Spleen (tissue), 11 donors: ENCODE measurements around the gene REXO4. TPM values are rescaled to one million over a fixed set of nuclear protein-coding genes. Genes with fewer than 3 reads are reported as not detected.

Experiments used
- DNase-seq: peaks from one replicate; pipeline ENCODE4 v3.0.0-alpha.2; 2020
- H3K27ac ChIP-seq, 8 donors: fragments of 200-600 bp; sonication (generic) in 7 of 8; 1 replicate in 4 of 8; 2 replicates in 4 of 8; pipeline versions ENCODE4 v1.5.0 to v1.8.0; 2016 to 2021; ENCODE audit warnings: inconsistent platforms in 4 of 8, mild to moderate bottlenecking in 4 of 8, moderate library complexity in 1 of 8
- H3K27me3 ChIP-seq, 7 donors: fragments of 200-600 bp; sonication (generic) in 6 of 7; replicated peaks in 1 of 7; 1 replicate in 4 of 7; 2 replicates in 3 of 7; pipeline versions ENCODE4 v1.5.0 to v1.8.0; 2016 to 2021; ENCODE audit warnings: inconsistent platforms in 3 of 7, mild to moderate bottlenecking in 1 of 7
- H3K36me3 ChIP-seq, 6 donors: fragments of 200-600 bp; sonication (generic) in 5 of 6; 1 replicate in 4 of 6; 2 replicates in 2 of 6; pipeline versions ENCODE4 v1.5.0 to v1.8.0; 2016 to 2021; ENCODE audit warnings: inconsistent platforms in 2 of 6
- H3K4me1 ChIP-seq, 6 donors: fragments of 200-600 bp; sonication (generic) in 5 of 6; 1 replicate in 3 of 6; 2 replicates in 3 of 6; pipeline versions ENCODE4 v1.5.0 to v1.8.0; 2016 to 2021; ENCODE audit warnings: inconsistent platforms in 3 of 6
- H3K4me3 ChIP-seq, 8 donors: fragments of 200-600 bp; sonication (generic) in 7 of 8; 1 replicate in 4 of 8; 2 replicates in 4 of 8; pipeline versions ENCODE4 v1.5.0 to v1.8.0; 2016 to 2021; ENCODE audit warnings: inconsistent platforms in 4 of 8, mild to moderate bottlenecking in 4 of 8, moderate library complexity in 2 of 8
- H3K9me3 ChIP-seq, 8 donors: fragments of 200-600 bp; sonication (generic) in 7 of 8; 1 replicate in 4 of 8; 2 replicates in 4 of 8; pipeline versions ENCODE4 v1.5.0 to v1.8.0; 2016 to 2021; ENCODE audit warnings: inconsistent platforms in 4 of 8
- CTCF ChIP-seq, 11 experiments: fragments of 200-600 bp in 7 of 11; fragments of 450-650 bp in 4 of 11; sonication (generic) in 4 of 11; IDR thresholded peaks in 8 of 11; conservative IDR thresholded peaks in 3 of 11; 1 replicate in 7 of 11; 2 replicates in 4 of 11; pipeline versions ENCODE4 v1.4.0 to v1.8.0; 2016 to 2021; ENCODE audit warnings: antibody characterized with exemption in 11 of 11, inconsistent platforms in 4 of 11, mild to moderate bottlenecking in 1 of 11
- POLR2A ChIP-seq, 3 donors: fragments of 450-650 bp; IDR thresholded peaks; one replicate each; pipeline ENCODE4 v1.5.1; 2017; ENCODE audit warnings: antibody characterized with exemption in 3 of 3, mild to moderate bottlenecking in 1 of 3
- POLR2AphosphoS5 ChIP-seq, 3 donors: sonication (generic); formaldehyde crosslinking; IDR thresholded peaks; one replicate each; pipeline ENCODE4 v1.5.1; 2017; ENCODE audit warnings: antibody characterized with exemption in 3 of 3
- WGBS, 5 donors: extraction: QIAGEN DNeasy Blood & Tissue Kit in 3 of 5; methylation state at CpG; one replicate each; pipeline versions ENCODE4 v1.1.5 to v1.1.7; 2013 to 2018; 5-methylcytosine and 5-hydroxymethylcytosine counted together
- intact Hi-C: fragments of 100-400 bp; cut with DNase I; formaldehyde crosslinking; loops from one replicate; pipeline ENCODE4 v1.15.0; 2023; ENCODE audit warnings: low total_unique reads
- polyA plus RNA-seq, 3 donors: library from polyadenylated mRNA; stranded (reverse); fragments of 200-250 nt; gene quantifications; one replicate each; pipeline ENCODE4 v1.2.1, GENCODE V29; 2013
- total RNA-seq, 7 donors: library from RNA; depleted of rRNA in 3 of 7; stranded (reverse); fragments of >200 nt in 3 of 7; fragmentation: NEBNext Ultra II Directional in 4 of 7; extraction: Animal tissue kit (Norgen Biotek cat#: 25700) in 4 of 7; gene quantifications; one replicate each; pipeline versions ENCODE4 v1.1.0 to v1.2.1, GENCODE V29; 2016 to 2021
- donor health status: healthy with polysubstance abuse.
- donor health status: DM: no; HTN: no; CAD: no; lungs with moderate emphysema.
- donor health status: DM: no; HTN: no; CAD: no.
- donor health status: Bipolar disorder and iron deficiency.
- donor health status: healthy.
- donor health status: DM: no; HTN: no; CAD: no.
- donor health status: DM: yes; HTN: yes; CAD: no.

The REXO4 gene
- total and polyA plus RNA-seq, 10 donors, result 20.0 to 25.8 (median 22.6) TPM

- no peaks in the 10 kb centered on the region for H3K36me3 ChIP-seq
- no peaks in the 10 kb centered on the region for H3K9me3 ChIP-seq
- DNase-seq, result no peak
- no peak for TF ChIP-seq CTCF (IDR thresholded peaks at IDR 0.05 in 8 of 11, conservative IDR thresholded peaks at IDR 0.05 in 3 of 11)
- TF ChIP-seq POLR2AphosphoS5 (IDR thresholded peaks at IDR 0.05), result no peak
- no peak for TF ChIP-seq POLR2A (IDR thresholded peaks at IDR 0.05)
- H3K4me1 ChIP-seq, result peaks cover 0 to 14% (median 1%) of the 10 kb centered on the region in 6 donors
- intact Hi-C loops, result no loop called here
- no peak overlapping the region for H3K4me3 ChIP-seq
- H3K27ac ChIP-seq, result no peak overlapping the region
- H3K27me3 ChIP-seq, result no peaks in the 10 kb centered on the region
- 76 to 83% (median 81%) methylated on average over 10 to 20 of the region's 20 CpGs for WGBS, 5 donors
Observed at GRCh38 chr9:133437753-133438531, 20.1 kb upstream of the REXO4 start.

GRCh38 chr9:133436681-133437080 is 18.9 kb upstream of the REXO4 start:
- Histone ChIP-seq H3K4me3 (no peak overlapping the region), H3K4me1 (peaks cover 0 to 11% (median 1%) of the 10 kb centered on the region in 6 donors), H3K36me3 (no peaks in the 10 kb centered on the region), H3K9me3 (no peaks in the 10 kb centered on the region), H3K27me3 (no peaks in the 10 kb centered on the region), H3K27ac (no peak overlapping the region)
- TF ChIP-seq POLR2AphosphoS5 (IDR thresholded peaks at IDR 0.05) (no peak), CTCF (IDR thresholded peaks at IDR 0.05 in 8 of 11, conservative IDR thresholded peaks at IDR 0.05 in 3 of 11) (no peak), POLR2A (IDR thresholded peaks at IDR 0.05) (no peak)
- WGBS, 5 donors, result 72 to 84% (median 82%) methylated on average over 12 to 16 of the region's 16 CpGs
- intact Hi-C loops, result no loop called here
- DNase-seq, result no peak

GRCh38 chr9:133433351-133433843 is 15.6 kb upstream of the REXO4 start:
- Histone ChIP-seq H3K27ac (no peak overlapping the region), H3K36me3 (no peaks in the 10 kb centered on the region), H3K9me3 (no peaks in the 10 kb centered on the region), H3K4me3 (no peak overlapping the region), H3K27me3 (peaks cover 0 to 20% (median 12%) of the 10 kb centered on the region in 7 donors), H3K4me1 (peaks cover 0 to 21% (median 11%) of the 10 kb centered on the region in 6 donors)
- no peak for DNase-seq
- TF ChIP-seq POLR2AphosphoS5 (IDR thresholded peaks at IDR 0.05), result no peak
- no peak for TF ChIP-seq CTCF (IDR thresholded peaks at IDR 0.05 in 8 of 11, conservative IDR thresholded peaks at IDR 0.05 in 3 of 11)
- no peak for TF ChIP-seq POLR2A (IDR thresholded peaks at IDR 0.05)
- intact Hi-C loops, result no loop called here
- WGBS, 5 donors, result 83 to 96% (median 87%) methylated on average over 4 to 11 of the region's 11 CpGs

GRCh38 chr9:133430244-133430643 is 12.4 kb upstream of the REXO4 start:
- intact Hi-C loops, result no loop called here
- TF ChIP-seq CTCF (IDR thresholded peaks at IDR 0.05 in 8 of 11, conservative IDR thresholded peaks at IDR 0.05 in 3 of 11) (no peak), POLR2A (IDR thresholded peaks at IDR 0.05) (no peak), POLR2AphosphoS5 (IDR thresholded peaks at IDR 0.05) (no peak)
- H3K27me3 ChIP-seq, result peaks cover 0 to 49% (median 35%) of the 10 kb centered on the region in 7 donors
- H3K9me3 ChIP-seq, result no peaks in the 10 kb centered on the region
- WGBS, 5 donors, result 67 to 96% (median 88%) methylated on average over 1 of the region's 1 CpG
- H3K27ac ChIP-seq, result no peak overlapping the region
- DNase-seq, result no peak
- peaks cover 4 to 28% (median 16%) of the 10 kb centered on the region in 6 donors for H3K4me1 ChIP-seq
- H3K4me3 ChIP-seq, result no peak overlapping the region
- H3K36me3 ChIP-seq, result no peaks in the 10 kb centered on the region
